Parathyroid adenoma (tissue), 2 donors: ENCODE measurements around the gene IGFALS.

Experiments
- H2AFZ ChIP-seq: fragments of 300-600 bp; sonication (generic); one replicate; pipeline ENCODE4 v1.7.0; 2017; ENCODE audit warnings: antibody characterized with exemption, mild to moderate bottlenecking
- H3K27ac ChIP-seq: fragments of 300-600 bp; sonication (generic); one replicate; pipeline ENCODE4 v1.7.0; 2017
- H3K27me3 ChIP-seq: fragments of 300-600 bp; sonication (generic); one replicate; pipeline ENCODE4 v1.7.0; 2017; ENCODE audit warnings: low read length; ENCODE audit not compliant: control insufficient read depth, insufficient read depth
- H3K36me3 ChIP-seq: fragments of 300-600 bp; sonication (generic); one replicate; pipeline ENCODE4 v1.7.0; 2017; ENCODE audit warnings: low read length; ENCODE audit not compliant: control insufficient read depth, insufficient read depth
- H3K4me1 ChIP-seq: fragments of 300-600 bp; sonication (generic); one replicate; pipeline ENCODE4 v1.7.0; 2017; ENCODE audit warnings: control low read depth
- H3K4me2 ChIP-seq: fragments of 300-600 bp; sonication (generic); one replicate; pipeline ENCODE4 v1.7.0; 2017; ENCODE audit warnings: low read length
- H3K4me3 ChIP-seq: fragments of 300-600 bp; sonication (generic); one replicate; pipeline ENCODE4 v1.7.0; 2017; ENCODE audit warnings: low read depth, low read length
- H3K79me2 ChIP-seq: fragments of 300-600 bp; sonication (generic); one replicate; pipeline ENCODE4 v1.7.0; 2017; ENCODE audit warnings: control low read depth
- H3K9ac ChIP-seq: fragments of 300-600 bp; sonication (generic); one replicate; pipeline ENCODE4 v1.7.0; 2017; ENCODE audit warnings: mild to moderate bottlenecking
- H3K9me3 ChIP-seq: fragments of 300-600 bp; sonication (generic); one replicate; pipeline ENCODE4 v1.7.0; 2017; ENCODE audit warnings: low read length; ENCODE audit not compliant: control insufficient read depth
- CTCF ChIP-seq: fragments of 300-600 bp; sonication (generic); IDR thresholded peaks from one replicate; pipeline ENCODE4 v1.7.0; 2017; ENCODE audit warnings: antibody characterized with exemption, mild to moderate bottlenecking
- donor health status: primary hyperparathyroidism.

Gene IGFALS

GRCh38 chr16:1781254-1781653 is 12.3 kb downstream of the IGFALS start:
- Histone ChIP-seq H3K79me2 (peaks cover 26% of the 10 kb centered on the region), H2AFZ (no peak overlapping the region), H3K36me3 (no peaks in the 10 kb centered on the region), H3K9ac (no peak overlapping the region), H3K9me3 (no peaks in the 10 kb centered on the region), H3K4me3 (peak overlapping the region; percentile 82), H3K4me2 (peak overlapping the region; percentile 67), H3K4me1 (peaks cover 4% of the 10 kb centered on the region), H3K27me3 (no peaks in the 10 kb centered on the region), H3K27ac (no peak overlapping the region)
- no peak for TF ChIP-seq CTCF

DNA sequence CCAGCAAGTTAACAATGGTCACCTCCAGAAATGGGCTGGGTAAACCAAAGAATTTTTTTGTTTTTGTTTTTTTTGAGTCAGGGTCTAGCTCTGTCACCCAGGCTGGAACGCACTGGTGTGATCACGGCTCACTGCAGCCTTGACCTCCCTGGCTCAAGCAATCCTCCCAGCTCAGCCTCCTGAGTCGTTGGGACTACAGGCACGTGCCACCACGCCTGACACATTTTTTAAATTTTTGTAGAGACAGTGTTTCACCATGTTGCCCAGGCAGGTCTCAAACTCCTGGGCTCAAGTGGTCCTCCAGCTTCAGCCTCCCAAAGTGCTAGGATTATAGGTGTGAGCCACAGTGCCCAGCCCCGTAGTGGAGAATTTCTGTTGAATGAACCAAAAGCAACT is 12.8 kb downstream of the IGFALS start:
- Histone ChIP-seq H3K4me2 (no peak overlapping the region), H3K9me3 (no peaks in the 10 kb centered on the region), H3K4me3 (no peak overlapping the region), H2AFZ (no peak overlapping the region), H3K27me3 (no peaks in the 10 kb centered on the region), H3K4me1 (peaks cover 4% of the 10 kb centered on the region), H3K9ac (no peak overlapping the region), H3K36me3 (no peaks in the 10 kb centered on the region), H3K79me2 (peaks cover 20% of the 10 kb centered on the region), H3K27ac (no peak overlapping the region)
- TF ChIP-seq CTCF = no peak

DNA sequence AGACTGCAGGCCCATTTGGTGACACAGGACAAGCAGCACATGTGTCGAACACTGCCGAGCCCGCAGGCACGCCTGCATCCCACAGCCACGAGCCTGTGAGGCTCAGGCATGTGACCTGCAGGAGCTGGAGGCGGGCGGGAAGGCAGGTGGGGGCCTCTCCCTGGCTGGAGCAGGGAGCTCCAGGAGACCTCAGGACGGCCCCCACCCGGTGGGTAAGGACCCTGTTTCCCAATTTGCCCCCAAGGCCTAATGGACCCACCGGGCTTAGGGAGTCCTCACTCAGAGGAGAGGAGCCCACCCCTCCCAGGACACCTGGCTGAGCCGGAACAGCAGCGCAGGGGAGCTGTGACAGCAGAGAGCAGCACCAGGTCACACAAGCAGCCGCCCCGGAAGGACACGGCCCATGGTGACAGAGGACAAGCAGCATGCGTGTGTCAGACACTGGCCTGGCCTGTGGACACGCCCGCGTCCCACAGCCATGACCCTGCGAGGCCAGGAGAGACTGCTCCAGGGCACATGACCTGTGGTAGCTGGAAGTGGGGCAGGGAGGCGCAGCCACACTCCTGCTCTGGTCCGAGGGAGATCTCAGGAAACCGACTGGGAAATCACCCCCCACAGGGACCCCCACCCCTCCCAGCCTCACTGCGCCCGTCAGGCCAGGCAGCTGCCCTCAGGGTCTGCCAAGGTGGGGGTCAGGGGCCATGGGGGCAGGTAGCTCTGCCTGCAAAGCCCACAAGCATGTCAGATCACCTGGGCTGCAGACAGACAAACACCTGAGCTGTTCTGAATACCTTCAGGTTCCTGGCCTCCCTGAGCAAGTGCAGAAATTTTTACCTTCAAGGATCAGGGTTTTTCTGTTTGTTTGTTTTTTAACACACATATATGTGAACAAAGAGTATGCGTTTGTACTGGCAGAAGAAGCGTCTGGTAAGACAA is 13.5 kb downstream of the IGFALS start:
- TF ChIP-seq CTCF = no peak
- Histone ChIP-seq H3K36me3 (no peaks in the 10 kb centered on the region), H2AFZ (no peak overlapping the region), H3K4me2 (no peak overlapping the region), H3K4me1 (peaks cover 4% of the 10 kb centered on the region), H3K27ac (no peak overlapping the region), H3K4me3 (no peak overlapping the region), H3K9ac (no peak overlapping the region), H3K79me2 (peaks cover 13% of the 10 kb centered on the region), H3K27me3 (no peaks in the 10 kb centered on the region), H3K9me3 (no peaks in the 10 kb centered on the region)

DNA sequence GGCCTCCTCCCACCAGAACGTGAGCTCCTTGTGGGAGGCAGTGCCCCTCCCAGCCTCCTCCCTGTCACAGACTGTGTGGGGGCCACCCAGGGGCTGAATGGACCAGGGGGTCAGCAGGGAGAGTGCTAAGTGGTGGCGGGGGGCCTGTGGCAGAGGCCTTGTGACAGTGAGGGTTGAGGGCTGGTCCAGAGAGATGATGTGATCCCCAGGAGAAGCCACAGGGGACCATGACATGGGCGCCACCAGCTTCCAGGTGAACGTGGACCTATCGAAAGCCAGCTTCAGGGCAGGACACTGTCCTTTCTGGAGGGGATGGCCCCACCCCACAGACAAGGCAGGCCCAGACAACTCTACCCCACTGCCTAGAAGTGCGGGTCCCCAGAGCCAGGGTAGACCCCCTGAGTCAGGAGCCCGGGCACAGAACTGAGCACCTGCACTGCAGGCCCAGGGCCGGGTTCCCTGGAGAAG is 14.2 kb downstream of the IGFALS start:
- peaks cover 4% of the 10 kb centered on the region for H3K4me1 ChIP-seq
- no peaks in the 10 kb centered on the region for H3K36me3 ChIP-seq

More for the DNA sequence above, 14.2 kb downstream of the IGFALS start:
- Histone ChIP-seq H3K4me3 (no peak overlapping the region), H3K9ac (no peak overlapping the region), H3K9me3 (no peaks in the 10 kb centered on the region), H3K4me2 (no peak overlapping the region), H3K27me3 (no peaks in the 10 kb centered on the region), H2AFZ (no peak overlapping the region), H3K79me2 (peaks cover 13% of the 10 kb centered on the region), H3K27ac (no peak overlapping the region)
- no peak for TF ChIP-seq CTCF
